ENCODE results near the gene HAT1. TPM values are rescaled to one million over a fixed set of nuclear protein-coding genes. Genes with fewer than 3 reads are reported as not detected.

HAT1 gene
- total and polyA plus RNA-seq, 7 experiments from 2014 or later: 22.1 to 74.1 (median 26.8) TPM

DNA sequence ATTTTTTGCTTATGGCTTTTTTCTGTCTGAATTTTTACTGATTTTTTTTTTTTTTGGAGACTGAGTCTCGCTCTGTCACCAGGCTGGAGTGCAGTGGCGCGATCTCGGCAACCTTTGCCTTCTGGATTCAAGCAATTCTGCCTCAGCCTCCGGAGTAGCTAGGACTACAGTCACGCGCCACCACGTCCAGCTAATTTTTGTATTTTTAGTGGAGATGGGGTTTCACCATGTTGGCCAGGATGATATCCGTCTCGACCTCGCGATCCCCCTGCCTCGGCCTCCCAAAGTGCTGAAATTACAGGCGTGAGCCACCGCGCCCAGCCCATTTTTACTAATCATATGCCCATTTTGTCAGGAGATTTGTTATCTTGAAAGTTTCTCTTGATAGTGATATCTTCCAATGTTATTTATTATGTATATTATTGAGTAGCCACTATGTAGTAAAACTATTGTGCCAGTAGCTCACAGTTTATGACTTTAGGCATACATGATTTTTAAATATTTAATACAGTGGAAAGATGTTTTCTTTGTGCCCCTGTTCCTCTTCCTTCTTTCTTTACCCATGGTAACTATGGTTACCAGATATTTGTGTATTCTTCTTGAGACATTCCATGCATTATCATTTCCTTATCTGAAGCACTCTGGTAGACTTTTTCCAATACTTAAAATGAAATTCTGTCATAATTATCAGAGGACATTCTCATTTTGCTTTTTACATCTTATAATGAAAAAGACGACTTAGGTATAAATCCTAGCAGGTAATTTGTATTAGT, 2.1 kb downstream of the HAT1 start:
- Mint-ChIP-seq H3K9me3 (peaks cover 0 to 4% (median 0%) of the 10 kb centered on the region in 11 donors), H3K27me3 (no peaks in the 10 kb centered on the region), H3K36me3 (peaks cover 4 to 23% (median 15%) of the 10 kb centered on the region in 5 donors), H3K27ac (peak overlapping the region in 7 of 9 donors; percentile 8 to 99 (median 96)), H3K4me3 (peak overlapping the region; percentile 32 to 100 (median 97)), H3K4me1 (peaks cover 30 to 68% (median 56%) of the 10 kb centered on the region in 7 donors)
- H3K4me1 ChIP-seq (ENCODE audit: control insufficient read depth in 2 of 2, insufficient read depth in 2 of 2, low read length in 2 of 2): peaks cover 13 to 17% of the 10 kb centered on the region in 2 donors
- ChIA-PET POLR2A (no interaction called here), CTCF (no interaction called here)
- H3K27ac ChIP-seq (ENCODE audit: low read depth, low read length): no peak overlapping the region
- no peak for ATAC-seq
- peaks cover 0 to 15% (median 0%) of the 10 kb centered on the region in 3 experiments for H3K36me3 ChIP-seq (ENCODE audit: control insufficient read depth in 2 of 3, insufficient read depth in 3 of 3, low read length in 3 of 3)
- H3K4me3 ChIP-seq (ENCODE audit: low read length): no peak overlapping the region
- no peak for DNase-seq
- no peaks in the 10 kb centered on the region for H3K27me3 ChIP-seq (ENCODE audit: control insufficient read depth in 2 of 2, insufficient read depth in 2 of 2, low read length in 2 of 2)
- intact Hi-C loops (cut with micrococcal nuclease): loop anchor here (5.0 to 10.0 kb wide), 3 partner anchors 42 to 490 kb away; partner anchors contain the start of genes DCAF17 (in 1 of the 2), DLX2 (in 1 of the 2) and METTL8 (in 1 of the 2)
- no peaks in the 10 kb centered on the region for H3K9me3 ChIP-seq (ENCODE audit: control insufficient read depth in 2 of 3, low read length in 3 of 3)

DNA sequence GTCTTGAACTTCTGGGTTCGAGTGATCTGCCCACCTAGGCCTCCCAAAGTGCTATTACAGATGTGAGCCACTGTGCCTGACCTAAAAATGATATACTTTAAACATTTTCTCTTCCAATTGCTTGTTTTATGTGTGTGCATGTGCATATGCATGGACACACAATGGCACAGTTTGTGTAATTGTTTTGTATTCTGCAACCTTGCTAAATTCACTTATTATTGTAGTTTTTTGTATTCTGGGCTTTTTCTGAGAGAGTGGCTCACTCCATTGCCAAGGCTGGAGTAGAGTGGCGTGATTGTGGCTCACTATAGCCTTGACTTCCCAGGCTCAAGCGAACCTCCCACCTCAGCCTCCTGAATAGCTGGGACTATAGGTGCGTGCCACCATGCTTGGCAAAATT, 8.1 kb downstream of the HAT1 start:
- Histone ChIP-seq H3K4me1 (ENCODE audit: control insufficient read depth in 2 of 2, insufficient read depth in 2 of 2, low read length in 2 of 2) (no peaks in the 10 kb centered on the region), H3K27me3 (ENCODE audit: control insufficient read depth in 2 of 2, insufficient read depth in 2 of 2, low read length in 2 of 2) (no peaks in the 10 kb centered on the region), H3K36me3 (ENCODE audit: control insufficient read depth in 2 of 3, insufficient read depth in 3 of 3, low read length in 3 of 3) (peaks cover 0 to 21% (median 0%) of the 10 kb centered on the region in 3 experiments), H3K27ac (ENCODE audit: low read depth, low read length) (no peak overlapping the region), H3K4me3 (ENCODE audit: low read length) (no peak overlapping the region), H3K9me3 (ENCODE audit: control insufficient read depth in 2 of 3, low read length in 3 of 3) (no peaks in the 10 kb centered on the region)
- DNase-seq (no peak), ATAC-seq (no peak)
- intact Hi-C loops (cut with micrococcal nuclease): no loop called here
- no peak overlapping the region for H3K27ac Mint-ChIP-seq
- peaks cover 23 to 75% (median 53%) of the 10 kb centered on the region in 7 donors for H3K4me1 Mint-ChIP-seq
- peaks cover 5 to 58% (median 38%) of the 10 kb centered on the region in 5 donors for H3K36me3 Mint-ChIP-seq
- H3K4me3 Mint-ChIP-seq: peak overlapping the region in 2 of 10 donors; percentile 6 to 24
- ChIA-PET POLR2A (interaction anchor here (1.0 kb wide), 1 partner anchor 36 kb away, joined by 3 read pairs; the partner anchor contains the start of gene SLC25A12), CTCF (interaction anchor here (0.7 kb wide), 1 partner anchor 407 kb away, joined by 4 read pairs; no protein-coding TSS in a partner anchor)
- H3K27me3 Mint-ChIP-seq: no peaks in the 10 kb centered on the region
- no peaks in the 10 kb centered on the region for H3K9me3 Mint-ChIP-seq

DNA sequence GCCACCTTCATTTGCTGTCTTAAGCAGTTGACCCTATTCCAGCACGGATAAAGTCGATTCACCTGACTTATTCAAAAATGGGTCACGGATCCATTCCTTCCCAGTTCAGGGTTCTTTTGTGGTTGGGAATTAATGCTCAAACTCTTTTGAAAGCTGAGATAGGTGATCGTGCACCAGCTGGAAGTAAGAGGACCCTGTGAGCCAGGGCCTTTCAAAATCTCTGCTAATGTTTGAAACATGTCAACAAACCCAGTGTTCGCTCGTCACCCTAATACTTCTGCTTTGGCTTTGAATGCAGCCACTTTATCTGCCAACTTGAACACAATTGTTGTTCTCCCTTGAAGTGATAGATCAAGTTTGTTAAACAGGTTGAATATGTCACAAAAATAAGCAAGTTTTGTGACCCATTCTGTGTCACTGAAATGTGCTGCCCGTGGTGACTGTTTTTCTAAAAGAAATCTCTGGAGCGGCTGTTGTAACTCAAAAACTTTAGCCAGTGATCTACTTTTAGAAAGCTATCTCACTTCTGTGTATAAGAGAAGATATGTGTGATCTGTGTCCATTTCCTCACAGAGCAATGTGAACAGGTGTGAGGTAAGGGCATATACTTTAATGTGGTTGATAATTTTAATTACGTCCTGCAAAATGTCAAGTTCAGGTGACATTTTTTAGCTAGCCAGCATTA, 16.9 kb downstream of the HAT1 start:
- CTCF ChIA-PET: no interaction called here
- H3K36me3 Mint-ChIP-seq: peaks cover 5 to 36% (median 15%) of the 10 kb centered on the region in 5 donors
- H3K27ac Mint-ChIP-seq: no peak overlapping the region
- POLR2A ChIA-PET: no interaction called here
- ATAC-seq (no peak), DNase-seq (no peak)
- no peaks in the 10 kb centered on the region for H3K27me3 Mint-ChIP-seq
- no peaks in the 10 kb centered on the region for H3K9me3 ChIP-seq (ENCODE audit: control insufficient read depth in 2 of 3, low read length in 3 of 3)
- intact Hi-C loops (cut with micrococcal nuclease): no loop called here
- H3K4me1 ChIP-seq (ENCODE audit: control insufficient read depth in 2 of 2, insufficient read depth in 2 of 2, low read length in 2 of 2): no peaks in the 10 kb centered on the region
- no peaks in the 10 kb centered on the region for H3K27me3 ChIP-seq (ENCODE audit: control insufficient read depth in 2 of 2, insufficient read depth in 2 of 2, low read length in 2 of 2)
- no peak overlapping the region for H3K4me3 Mint-ChIP-seq
- H3K27ac ChIP-seq (ENCODE audit: low read depth, low read length): no peak overlapping the region
- H3K4me3 ChIP-seq (ENCODE audit: low read length): no peak overlapping the region
- H3K9me3 Mint-ChIP-seq: no peaks in the 10 kb centered on the region
- H3K4me1 Mint-ChIP-seq: peaks cover 25 to 61% (median 37%) of the 10 kb centered on the region in 7 donors
- no peaks in the 10 kb centered on the region for H3K36me3 ChIP-seq (ENCODE audit: control insufficient read depth in 2 of 3, insufficient read depth in 3 of 3, low read length in 3 of 3)

DNA sequence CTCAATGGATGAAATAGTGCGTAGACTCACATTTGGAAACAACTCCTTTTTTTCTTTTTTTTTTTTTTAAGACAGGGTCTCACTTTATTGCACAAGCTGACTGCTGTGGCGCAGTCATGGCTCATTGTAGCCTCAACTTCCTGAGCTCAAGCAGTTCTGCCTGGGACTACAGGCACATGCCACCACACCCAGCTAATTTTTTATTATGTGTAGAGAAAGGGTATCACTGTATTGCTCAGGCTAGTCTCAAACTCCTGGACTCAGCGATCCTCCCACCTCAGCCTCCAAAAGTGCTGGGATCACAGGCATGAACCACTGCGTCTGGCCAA, 17.4 kb downstream of the HAT1 start:
- H3K4me1 Mint-ChIP-seq: peaks cover 23 to 63% (median 38%) of the 10 kb centered on the region in 7 donors
- no peak overlapping the region for H3K27ac ChIP-seq (ENCODE audit: low read depth, low read length)
- H3K27ac Mint-ChIP-seq: no peak overlapping the region
- peak; percentile 64 for ATAC-seq
- H3K9me3 ChIP-seq (ENCODE audit: control insufficient read depth in 2 of 3, low read length in 3 of 3): no peaks in the 10 kb centered on the region
- H3K36me3 ChIP-seq (ENCODE audit: control insufficient read depth in 2 of 3, insufficient read depth in 3 of 3, low read length in 3 of 3): no peaks in the 10 kb centered on the region
- ChIA-PET POLR2A (no interaction called here), CTCF (no interaction called here)
- H3K4me3 ChIP-seq (ENCODE audit: low read length): no peak overlapping the region
- H3K4me3 Mint-ChIP-seq: no peak overlapping the region
- DNase-seq: no peak
- intact Hi-C loops (cut with micrococcal nuclease): loop anchor here (5.0 kb wide), 3 partner anchors 143 to 528 kb away; partner anchors contain the start of gene DLX2 (in 1 of the 2)
- H3K4me1 ChIP-seq (ENCODE audit: control insufficient read depth in 2 of 2, insufficient read depth in 2 of 2, low read length in 2 of 2): no peaks in the 10 kb centered on the region
- H3K27me3 Mint-ChIP-seq: no peaks in the 10 kb centered on the region
- no peaks in the 10 kb centered on the region for H3K27me3 ChIP-seq (ENCODE audit: control insufficient read depth in 2 of 2, insufficient read depth in 2 of 2, low read length in 2 of 2)
- no peaks in the 10 kb centered on the region for H3K9me3 Mint-ChIP-seq
- H3K36me3 Mint-ChIP-seq: peaks cover 2 to 37% (median 12%) of the 10 kb centered on the region in 5 donors

DNA sequence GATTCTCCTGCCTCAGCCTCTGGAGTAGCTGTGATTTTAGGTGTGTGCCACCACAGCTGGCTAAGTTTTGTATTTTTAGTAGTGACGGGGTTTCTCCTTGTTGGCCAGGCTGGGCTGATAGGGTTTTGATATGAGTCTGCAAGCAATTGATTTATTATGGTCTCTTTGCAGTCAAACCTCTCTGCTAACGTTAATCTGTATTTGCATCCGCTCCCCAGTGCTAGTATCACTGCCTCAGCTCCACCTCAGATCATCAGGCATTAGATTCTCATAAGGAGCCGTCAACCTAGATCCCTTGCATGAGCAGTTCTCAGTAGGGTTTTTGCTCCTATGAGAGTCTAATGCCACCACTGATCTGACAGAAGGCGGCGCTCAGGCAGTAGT, 19.0 kb downstream of the HAT1 start:
- no peak for ATAC-seq
- no peaks in the 10 kb centered on the region for H3K27me3 Mint-ChIP-seq
- intact Hi-C loops (cut with micrococcal nuclease): loop anchor here (1.0 to 5.0 kb wide), 4 partner anchors 8 to 526 kb away; partner anchors contain the start of gene DLX2 (in 1 of the 2)
- no peaks in the 10 kb centered on the region for H3K4me1 ChIP-seq (ENCODE audit: control insufficient read depth in 2 of 2, insufficient read depth in 2 of 2, low read length in 2 of 2)
- CTCF ChIA-PET: no interaction called here
- H3K27ac ChIP-seq (ENCODE audit: low read depth, low read length): no peak overlapping the region
- peak overlapping the region in 1 of 9 donors; percentile 4 for H3K27ac Mint-ChIP-seq
- H3K36me3 ChIP-seq (ENCODE audit: control insufficient read depth in 2 of 3, insufficient read depth in 3 of 3, low read length in 3 of 3): no peaks in the 10 kb centered on the region
- H3K27me3 ChIP-seq (ENCODE audit: control insufficient read depth in 2 of 2, insufficient read depth in 2 of 2, low read length in 2 of 2): no peaks in the 10 kb centered on the region
- H3K36me3 Mint-ChIP-seq: peaks cover 0 to 37% (median 15%) of the 10 kb centered on the region in 5 donors
- H3K9me3 ChIP-seq (ENCODE audit: control insufficient read depth in 2 of 3, low read length in 3 of 3): no peaks in the 10 kb centered on the region
- DNase-seq: no peak
- no peak overlapping the region for H3K4me3 Mint-ChIP-seq
- H3K9me3 Mint-ChIP-seq: no peaks in the 10 kb centered on the region
- POLR2A ChIA-PET: interaction anchor here (0.7 to 1.0 kb wide), 2 partner anchors 19 to 50 kb away, joined by 3 to 4 read pairs; partner anchors contain the start of gene HAT1
- H3K4me3 ChIP-seq (ENCODE audit: low read length): no peak overlapping the region
- H3K4me1 Mint-ChIP-seq: peaks cover 16 to 59% (median 30%) of the 10 kb centered on the region in 7 donors

DNA sequence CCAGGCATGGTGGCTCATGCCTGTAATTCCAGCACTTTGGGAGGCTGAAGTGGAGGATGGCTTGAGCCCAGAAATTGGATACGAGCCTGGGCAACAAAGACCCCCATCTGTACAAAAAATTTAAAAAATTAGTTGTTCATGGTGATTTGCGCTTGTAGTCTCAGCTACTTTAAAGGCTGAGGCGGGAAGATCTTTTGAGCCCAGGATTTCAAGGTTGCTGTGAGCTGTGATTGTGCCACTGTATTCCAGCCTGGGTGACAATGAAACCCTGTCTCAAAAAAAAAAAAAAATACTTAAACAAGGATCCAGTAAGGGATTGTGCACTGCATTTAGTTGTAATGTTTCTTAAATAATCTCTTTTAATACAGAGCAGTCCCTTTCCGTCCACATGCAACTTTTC, 21.6 kb downstream of the HAT1 start:
- no peak overlapping the region for H3K4me3 ChIP-seq (ENCODE audit: low read length)
- no peaks in the 10 kb centered on the region for H3K36me3 ChIP-seq (ENCODE audit: control insufficient read depth in 2 of 3, insufficient read depth in 3 of 3, low read length in 3 of 3)
- DNase-seq (no peak), ATAC-seq (no peak)
- H3K9me3 ChIP-seq (ENCODE audit: control insufficient read depth in 2 of 3, low read length in 3 of 3): no peaks in the 10 kb centered on the region
- POLR2A ChIA-PET: no interaction called here
- intact Hi-C loops (cut with micrococcal nuclease): loop anchor here (5.0 kb wide), 3 partner anchors 138 to 523 kb away; partner anchors contain the start of gene DLX2 (in 1 of the 2)
- no peak overlapping the region for H3K4me3 Mint-ChIP-seq
- no peaks in the 10 kb centered on the region for H3K9me3 Mint-ChIP-seq
- CTCF ChIA-PET: no interaction called here
- peaks cover 3 to 38% (median 23%) of the 10 kb centered on the region in 5 donors for H3K36me3 Mint-ChIP-seq
- no peak overlapping the region for H3K27ac ChIP-seq (ENCODE audit: low read depth, low read length)
- no peaks in the 10 kb centered on the region for H3K27me3 ChIP-seq (ENCODE audit: control insufficient read depth in 2 of 2, insufficient read depth in 2 of 2, low read length in 2 of 2)
- H3K27ac Mint-ChIP-seq: no peak overlapping the region
- no peaks in the 10 kb centered on the region for H3K27me3 Mint-ChIP-seq
- H3K4me1 Mint-ChIP-seq: peaks cover 13 to 44% (median 23%) of the 10 kb centered on the region in 7 donors
- H3K4me1 ChIP-seq (ENCODE audit: control insufficient read depth in 2 of 2, insufficient read depth in 2 of 2, low read length in 2 of 2): no peaks in the 10 kb centered on the region

All from naive thymus-derived CD4-positive, alpha-beta T cell (primary cell).